KOPT-K1 (cell line): Measurements from ENCODE around the gene SERPINB8.
"Not testable (repeated sequence)": the region's sequence is repeated elsewhere in the genome, so short reads cannot be mapped to it uniquely, and the experiment has no call there.

Experiments used
- H3K27ac ChIP-seq: fragments of 200-600 bp; sonication (generic); 2 replicates; pipeline ENCODE4 v1.5.1; 2016; ENCODE audit warnings: antibody characterized with exemption, mild to moderate bottlenecking, low read depth, low read length; ENCODE audit not compliant: poor library complexity, severe bottlenecking
- H3K36me3 ChIP-seq: fragments of 200-600 bp; sonication (generic); 2 replicates; pipeline ENCODE4 v1.5.1; 2017; ENCODE audit warnings: antibody characterized with exemption, mild to moderate bottlenecking, low read length, moderate library complexity; ENCODE audit not compliant: insufficient read depth
- H3K9me3 ChIP-seq: fragments of 200-600 bp; sonication (generic); 2 replicates; pipeline ENCODE4 v1.5.1; 2017; ENCODE audit warnings: antibody characterized with exemption, low read length, mild to moderate bottlenecking; ENCODE audit not compliant: insufficient read depth, poor library complexity, severe bottlenecking

Gene SERPINB8

GRCh38 chr18:63969942-63970808 is at the start of gene SERPINB8:
TSS of gene SERPINB8 (plus strand) at chr18:63970081. CDS start at chr18:63978309, 8,228 bp downstream.
- no peaks in the 10 kb centered on the region for H3K9me3 ChIP-seq
- no peak within 1 kb of the TSS for H3K27ac ChIP-seq
- no peaks in the 10 kb centered on the region for H3K36me3 ChIP-seq

- H3K9me3 ChIP-seq, result no peaks in the 10 kb centered on the region
- no peak overlapping the region for H3K27ac ChIP-seq
- no peaks in the 10 kb centered on the region for H3K36me3 ChIP-seq
These were observed 47.8 kb upstream of the SERPINB8 start for GRCh38 chr18:63922049-63922448.

- no peak overlapping the region for H3K27ac ChIP-seq
- no peaks in the 10 kb centered on the region for H3K36me3 ChIP-seq
- no peaks in the 10 kb centered on the region for H3K9me3 ChIP-seq
These were observed 45.3 kb upstream of the SERPINB8 start for GRCh38 chr18:63924551-63924950.

- Histone ChIP-seq H3K9me3 (no peaks in the 10 kb centered on the region), H3K36me3 (no peaks in the 10 kb centered on the region), H3K27ac (no peak overlapping the region)
These were observed 41.5 kb upstream of the SERPINB8 start for GRCh38 chr18:63928331-63928730.

GRCh38 chr18:63929369-63929768 is 40.5 kb upstream of the SERPINB8 start:
- not testable (repeated sequence) for H3K36me3 ChIP-seq, H3K27ac ChIP-seq

GRCh38 chr18:63930773-63931354 is 39.0 kb upstream of the SERPINB8 start:
- H3K27ac ChIP-seq, result no peak overlapping the region
- H3K36me3 ChIP-seq, result no peaks in the 10 kb centered on the region
- no peaks in the 10 kb centered on the region for H3K9me3 ChIP-seq

More at GRCh38 chr18:63929369-63929768, 40.5 kb upstream of the SERPINB8 start:
- H3K9me3 ChIP-seq, result not testable (repeated sequence)

- H3K36me3 ChIP-seq, result no peaks in the 10 kb centered on the region
- H3K27ac ChIP-seq, result no peak overlapping the region
- no peaks in the 10 kb centered on the region for H3K9me3 ChIP-seq
These were observed 33.5 kb upstream of the SERPINB8 start for GRCh38 chr18:63936156-63936931.

GRCh38 chr18:63936932-63937393 is 32.9 kb upstream of the SERPINB8 start:
- no peaks in the 10 kb centered on the region for H3K36me3 ChIP-seq
- H3K27ac ChIP-seq, result no peak overlapping the region
- no peaks in the 10 kb centered on the region for H3K9me3 ChIP-seq

GRCh38 chr18:63940008-63940407 is 29.9 kb upstream of the SERPINB8 start:
- no peaks in the 10 kb centered on the region for H3K9me3 ChIP-seq
- no peaks in the 10 kb centered on the region for H3K36me3 ChIP-seq
- no peak overlapping the region for H3K27ac ChIP-seq

GRCh38 chr18:63940543-63941050 is 29.3 kb upstream of the SERPINB8 start:
- not testable (repeated sequence) for H3K9me3 ChIP-seq, H3K36me3 ChIP-seq, H3K27ac ChIP-seq

GRCh38 chr18:63947051-63947790 is 22.7 kb upstream of the SERPINB8 start:
- no peaks in the 10 kb centered on the region for H3K36me3 ChIP-seq
- H3K27ac ChIP-seq, result no peak overlapping the region
- no peaks in the 10 kb centered on the region for H3K9me3 ChIP-seq

- Histone ChIP-seq H3K9me3 (no peaks in the 10 kb centered on the region), H3K36me3 (no peaks in the 10 kb centered on the region), H3K27ac (no peak within 1 kb of the TSS)
These were observed 20.7 kb upstream of the SERPINB8 start, which contains the start of gene HMSD for GRCh38 chr18:63949068-63949737. TSS of gene HMSD (plus strand) at chr18:63949301. CDS start at chr18:63953456, 4,155 bp downstream.

GRCh38 chr18:63951302-63951705 is 18.6 kb upstream of the SERPINB8 start:
- Histone ChIP-seq H3K9me3 (no peaks in the 10 kb centered on the region), H3K27ac (no peak overlapping the region), H3K36me3 (no peaks in the 10 kb centered on the region)

GRCh38 chr18:63953811-63954210 is 16.1 kb upstream of the SERPINB8 start:
- H3K27ac ChIP-seq, result no peak overlapping the region
- H3K9me3 ChIP-seq, result no peaks in the 10 kb centered on the region
- no peaks in the 10 kb centered on the region for H3K36me3 ChIP-seq
